Neural cell (in vitro differentiated cells): ENCODE results near the gene RAI14. TPM values are rescaled to one million over a fixed set of nuclear protein-coding genes. Genes with fewer than 3 reads are reported as not detected.
"Not testable (repeated sequence)": the region's sequence is repeated elsewhere in the genome, so short reads cannot be mapped to it uniquely, and the experiment has no call there.

Experiments
- H2AFZ ChIP-seq: fragments of 200-600, 300-800 bp; sonication (generic), shearing (Covaris generic); 2 replicates; pipeline ENCODE4 v1.6.0; 2014; ENCODE audit warnings: low read depth, mild to moderate bottlenecking, antibody characterized with exemption, low read length, moderate library complexity
- H3F3A ChIP-seq: fragments of 200-600 bp; shearing (Covaris generic); 2 replicates; pipeline ENCODE4 v1.6.1; 2016; ENCODE audit warnings: mild to moderate bottlenecking, moderate library complexity, mixed read lengths, antibody characterized with exemption, low read length; ENCODE audit not compliant: insufficient read depth, poor library complexity, severe bottlenecking
- H3K27ac ChIP-seq: fragments of 200-600, 300-800 bp; sonication (generic), shearing (Covaris generic); 2 replicates; pipeline ENCODE4 v1.5.1; 2014; ENCODE audit warnings: mild to moderate bottlenecking, low read length, moderate library complexity
- H3K27me3 ChIP-seq: fragments of 300-800, 200-600 bp; sonication (generic), shearing (Covaris generic); 2 replicates; pipeline ENCODE4 v1.6.0; 2014; ENCODE audit warnings: mild to moderate bottlenecking, low read depth, low read length, moderate library complexity; ENCODE audit not compliant: insufficient read depth
- H3K36me3 ChIP-seq: fragments of 300-800, 200-600 bp; sonication (generic), shearing (Covaris generic); 2 replicates; pipeline ENCODE4 v1.5.1; 2014; ENCODE audit warnings: mild to moderate bottlenecking, antibody characterized with exemption, low read length, moderate library complexity; ENCODE audit not compliant: insufficient read depth
- H3K4me2 ChIP-seq: fragments of 300-800, 200-600 bp; sonication (generic), shearing (Covaris generic); 2 replicates; pipeline ENCODE4 v1.6.0; 2014; ENCODE audit warnings: mild to moderate bottlenecking, low read length
- H3K4me3 ChIP-seq: fragments of 300-800, 200-600 bp; sonication (generic), shearing (Covaris generic); 2 replicates; pipeline ENCODE4 v1.5.1; 2014; ENCODE audit warnings: mild to moderate bottlenecking, low read length, moderate library complexity
- H3K79me2 ChIP-seq: fragments of 200-600 bp; shearing (Covaris generic); replicated peaks from 2 replicates; pipeline ENCODE4 v1.6.0; 2014; ENCODE audit warnings: mild to moderate bottlenecking, low read length, moderate library complexity; ENCODE audit not compliant: insufficient read depth
- H3K9ac ChIP-seq: fragments of 300-800, 200-600 bp; sonication (generic), shearing (Covaris generic); 2 replicates; pipeline ENCODE4 v1.6.1; 2016; ENCODE audit warnings: mild to moderate bottlenecking, low read length, mixed read lengths
- H3K9me2 ChIP-seq: fragments of 200-600 bp; shearing (Covaris generic); 2 replicates; pipeline ENCODE4 v1.6.1; 2016; ENCODE audit warnings: mild to moderate bottlenecking, low read length, mixed read lengths; ENCODE audit not compliant: insufficient read depth
- H3K9me3 ChIP-seq: fragments of 200-600, 300-800 bp; sonication (generic), shearing (Covaris generic); 2 replicates; pipeline ENCODE4 v1.6.1; 2016; ENCODE audit warnings: mild to moderate bottlenecking, mixed run types, low read length, moderate library complexity, mixed read lengths
- H4K20me1 ChIP-seq: fragments of 200-600 bp; shearing (Covaris generic); 2 replicates; pipeline ENCODE4 v1.6.1; 2016; ENCODE audit warnings: mild to moderate bottlenecking, mixed run types; ENCODE audit not compliant: insufficient read depth
- EP300 ChIP-seq: fragments of 450-650 bp; conservative IDR thresholded peaks from 2 replicates; pipeline ENCODE4 v1.6.1; 2014; ENCODE audit warnings: antibody characterized with exemption, mild to moderate bottlenecking, moderate library complexity; ENCODE audit not compliant: poor library complexity, severe bottlenecking
- EZH2 ChIP-seq: fragments of 200-600, 300-800 bp; shearing (Covaris generic), sonication (generic); IDR thresholded peaks from 2 replicates; pipeline ENCODE4 v1.6.1; 2014; ENCODE audit warnings: antibody characterized with exemption, low read length, borderline replicate concordance, mild to moderate bottlenecking; ENCODE audit not compliant: insufficient read depth, poor library complexity, severe bottlenecking
- MXI1 ChIP-seq: fragments of 450-650 bp; conservative IDR thresholded peaks from 2 replicates; pipeline ENCODE4 v1.6.1; 2014; ENCODE audit warnings: antibody characterized with exemption, mild to moderate bottlenecking; ENCODE audit not compliant: poor library complexity, severe bottlenecking
- POLR2AphosphoS5 ChIP-seq: IDR thresholded peaks from 2 replicates; pipeline ENCODE4 v1.6.1; 2012
- RAD21 ChIP-seq: fragments of 450-650 bp; conservative IDR thresholded peaks from 2 replicates; pipeline ENCODE4 v1.6.1; 2014; ENCODE audit warnings: antibody characterized with exemption, mild to moderate bottlenecking, moderate library complexity
- SMC3 ChIP-seq: fragments of 450-650 bp; conservative IDR thresholded peaks from 2 replicates; pipeline ENCODE4 v1.6.1; 2014; ENCODE audit warnings: antibody characterized with exemption, mild to moderate bottlenecking, moderate library complexity; ENCODE audit not compliant: poor library complexity
- TAF1 ChIP-seq: IDR thresholded peaks from 2 replicates; pipeline ENCODE4 v1.6.1; 2012; ENCODE audit warnings: low read depth
- polyA plus RNA-seq: library from polyadenylated mRNA; depleted of rRNA; stranded (reverse); fragments of >200 nt; gene quantifications from 2 replicates; pipeline ENCODE4 v1.2.3, GENCODE V29; 2014
- TF ChIP-seq, protein P1 (sequence below): IDR thresholded peaks from 2 replicates; pipeline ENCODE4 v1.6.1; 2012; ENCODE audit warnings: borderline replicate concordance
- TF ChIP-seq, protein P2 (sequence below): fragments of 450-650 bp; IDR thresholded peaks from 2 replicates; pipeline ENCODE4 v1.5.1; 2014; ENCODE audit warnings: antibody characterized with exemption, mild to moderate bottlenecking, moderate library complexity; ENCODE audit not compliant: poor library complexity, severe bottlenecking

Gene RAI14
- polyA plus RNA-seq, 1 donor from 2014 or later: 7.8 TPM

GRCh38 chr5:34724741-34725140 lies 68.6 kb downstream of the RAI14 start:
- H3K9ac ChIP-seq: no peak overlapping the region
- H3K4me2 ChIP-seq: no peak overlapping the region
- no peak overlapping the region for H3K27ac ChIP-seq
- no peaks in the 10 kb centered on the region for H4K20me1 ChIP-seq
- no peak for TF ChIP-seq MXI1
- H3K9me2 ChIP-seq: no peaks in the 10 kb centered on the region
- H3K9me3 ChIP-seq: no peaks in the 10 kb centered on the region
- no peak overlapping the region for H2AFZ ChIP-seq
- no peaks in the 10 kb centered on the region for H3F3A ChIP-seq
- H3K27me3 ChIP-seq: no peaks in the 10 kb centered on the region
- H3K36me3 ChIP-seq: no peaks in the 10 kb centered on the region
- H3K79me2 ChIP-seq: peaks cover 13% of the 10 kb centered on the region
- no peak overlapping the region for H3K4me3 ChIP-seq

DNA sequence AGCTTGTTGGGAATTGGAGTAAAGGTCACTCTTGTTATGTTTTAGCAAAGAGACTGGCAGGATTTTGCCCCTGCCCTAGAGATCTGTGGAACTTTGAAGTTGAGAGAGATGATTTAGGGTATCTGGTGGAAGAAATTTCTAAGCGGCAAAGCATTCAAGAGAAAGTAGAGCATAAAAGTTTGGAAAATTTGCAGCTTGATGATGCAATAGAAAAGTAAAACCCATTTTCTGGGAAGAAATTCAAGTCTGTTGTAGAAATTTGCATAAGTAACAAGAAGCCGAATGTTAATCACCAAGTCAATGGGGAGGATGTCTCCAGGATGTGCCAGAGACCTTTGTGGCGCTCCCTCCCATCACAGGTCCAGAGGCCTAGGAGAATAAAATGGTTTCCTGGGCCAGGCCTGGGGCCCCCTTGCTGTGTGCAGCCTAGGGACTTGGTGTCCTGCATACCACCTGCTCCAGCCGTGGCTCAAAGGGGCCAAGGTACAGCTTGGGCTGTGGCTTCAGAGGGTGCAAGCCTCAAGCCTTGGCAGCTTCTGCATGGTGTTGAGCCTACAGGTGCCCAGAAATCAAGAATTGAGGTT lies 71.1 kb downstream of the RAI14 start:
- H3K9me3 ChIP-seq, H3K27ac ChIP-seq, H3K9me2 ChIP-seq, H3K4me3 ChIP-seq, H3K36me3 ChIP-seq, H3K27me3 ChIP-seq, H2AFZ ChIP-seq, H4K20me1 ChIP-seq, H3F3A ChIP-seq, H3K79me2 ChIP-seq, H3K9ac ChIP-seq, H3K4me2 ChIP-seq: not testable (repeated sequence)

DNA sequence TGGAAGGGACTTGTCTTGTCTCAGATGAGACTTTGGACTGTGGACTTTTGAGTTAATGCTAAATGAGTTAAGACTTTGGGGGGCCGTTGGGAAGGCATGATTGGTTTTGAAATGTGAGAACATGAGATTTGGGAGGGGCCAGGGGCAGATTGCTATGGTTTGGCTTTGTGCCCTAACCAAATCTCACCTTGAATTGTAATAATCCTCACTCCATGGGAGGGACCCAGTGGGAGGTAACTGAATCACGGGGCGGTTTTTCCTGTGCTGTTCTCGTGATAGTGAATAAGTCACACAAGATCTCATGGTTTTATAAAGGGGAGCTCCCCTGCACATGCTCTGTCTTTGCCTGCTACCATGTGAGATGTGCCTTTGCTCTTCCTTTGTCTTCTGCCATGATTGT lies 72.1 kb downstream of the RAI14 start:
- Histone ChIP-seq H3K9me2 (no peaks in the 10 kb centered on the region), H4K20me1 (no peaks in the 10 kb centered on the region), H3K27ac (no peak overlapping the region), H3K79me2 (peaks cover 8% of the 10 kb centered on the region), H3K4me3 (no peak overlapping the region), H3F3A (no peaks in the 10 kb centered on the region), H3K36me3 (no peaks in the 10 kb centered on the region), H3K9ac (no peak overlapping the region), H2AFZ (no peak overlapping the region), H3K4me2 (no peak overlapping the region), H3K27me3 (no peaks in the 10 kb centered on the region), H3K9me3 (no peaks in the 10 kb centered on the region)
- no peak for TF ChIP-seq POLR2AphosphoS5
- TF ChIP-seq EZH2: no peak
- TF ChIP-seq SMC3: no peak
- no peak for TF ChIP-seq EP300
- TF ChIP-seq MXI1: no peak
- TF ChIP-seq, protein P1, sequence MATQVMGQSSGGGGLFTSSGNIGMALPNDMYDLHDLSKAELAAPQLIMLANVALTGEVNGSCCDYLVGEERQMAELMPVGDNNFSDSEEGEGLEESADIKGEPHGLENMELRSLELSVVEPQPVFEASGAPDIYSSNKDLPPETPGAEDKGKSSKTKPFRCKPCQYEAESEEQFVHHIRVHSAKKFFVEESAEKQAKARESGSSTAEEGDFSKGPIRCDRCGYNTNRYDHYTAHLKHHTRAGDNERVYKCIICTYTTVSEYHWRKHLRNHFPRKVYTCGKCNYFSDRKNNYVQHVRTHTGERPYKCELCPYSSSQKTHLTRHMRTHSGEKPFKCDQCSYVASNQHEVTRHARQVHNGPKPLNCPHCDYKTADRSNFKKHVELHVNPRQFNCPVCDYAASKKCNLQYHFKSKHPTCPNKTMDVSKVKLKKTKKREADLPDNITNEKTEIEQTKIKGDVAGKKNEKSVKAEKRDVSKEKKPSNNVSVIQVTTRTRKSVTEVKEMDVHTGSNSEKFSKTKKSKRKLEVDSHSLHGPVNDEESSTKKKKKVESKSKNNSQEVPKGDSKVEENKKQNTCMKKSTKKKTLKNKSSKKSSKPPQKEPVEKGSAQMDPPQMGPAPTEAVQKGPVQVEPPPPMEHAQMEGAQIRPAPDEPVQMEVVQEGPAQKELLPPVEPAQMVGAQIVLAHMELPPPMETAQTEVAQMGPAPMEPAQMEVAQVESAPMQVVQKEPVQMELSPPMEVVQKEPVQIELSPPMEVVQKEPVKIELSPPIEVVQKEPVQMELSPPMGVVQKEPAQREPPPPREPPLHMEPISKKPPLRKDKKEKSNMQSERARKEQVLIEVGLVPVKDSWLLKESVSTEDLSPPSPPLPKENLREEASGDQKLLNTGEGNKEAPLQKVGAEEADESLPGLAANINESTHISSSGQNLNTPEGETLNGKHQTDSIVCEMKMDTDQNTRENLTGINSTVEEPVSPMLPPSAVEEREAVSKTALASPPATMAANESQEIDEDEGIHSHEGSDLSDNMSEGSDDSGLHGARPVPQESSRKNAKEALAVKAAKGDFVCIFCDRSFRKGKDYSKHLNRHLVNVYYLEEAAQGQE: no peak
- TF ChIP-seq, protein P2, sequence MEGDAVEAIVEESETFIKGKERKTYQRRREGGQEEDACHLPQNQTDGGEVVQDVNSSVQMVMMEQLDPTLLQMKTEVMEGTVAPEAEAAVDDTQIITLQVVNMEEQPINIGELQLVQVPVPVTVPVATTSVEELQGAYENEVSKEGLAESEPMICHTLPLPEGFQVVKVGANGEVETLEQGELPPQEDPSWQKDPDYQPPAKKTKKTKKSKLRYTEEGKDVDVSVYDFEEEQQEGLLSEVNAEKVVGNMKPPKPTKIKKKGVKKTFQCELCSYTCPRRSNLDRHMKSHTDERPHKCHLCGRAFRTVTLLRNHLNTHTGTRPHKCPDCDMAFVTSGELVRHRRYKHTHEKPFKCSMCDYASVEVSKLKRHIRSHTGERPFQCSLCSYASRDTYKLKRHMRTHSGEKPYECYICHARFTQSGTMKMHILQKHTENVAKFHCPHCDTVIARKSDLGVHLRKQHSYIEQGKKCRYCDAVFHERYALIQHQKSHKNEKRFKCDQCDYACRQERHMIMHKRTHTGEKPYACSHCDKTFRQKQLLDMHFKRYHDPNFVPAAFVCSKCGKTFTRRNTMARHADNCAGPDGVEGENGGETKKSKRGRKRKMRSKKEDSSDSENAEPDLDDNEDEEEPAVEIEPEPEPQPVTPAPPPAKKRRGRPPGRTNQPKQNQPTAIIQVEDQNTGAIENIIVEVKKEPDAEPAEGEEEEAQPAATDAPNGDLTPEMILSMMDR: no peak
- TF ChIP-seq TAF1: no peak
- no peak for TF ChIP-seq RAD21
